Keratinocyte (primary cell): ENCODE results near the gene SUPT6H.
A peak's percentile ranks its signal among the peaks of the same experiment; 100 is the strongest.

Experiments used
- CTCF ChIP-seq, 3 experiments: IDR thresholded peaks in 1 of 3; conservative IDR thresholded peaks in 1 of 3; optimal IDR thresholded peaks in 1 of 3; 2 replicates in 2 of 3; 3 replicates in 1 of 3; pipeline versions ENCODE3 to v1.5.1; 2011; ENCODE audit warnings: low read length in 3 of 3, mild to moderate bottlenecking in 3 of 3, moderate library complexity in 2 of 3, control low read depth in 1 of 3, inconsistent platforms in 1 of 3; ENCODE audit not compliant: insufficient read depth in 2 of 3; ENCODE audit errors: extremely low read depth in 1 of 3
- EZH2 ChIP-seq: IDR thresholded peaks from one replicate; pipeline ENCODE4 v1.6.1; 2012; ENCODE audit warnings: inconsistent platforms, mild to moderate bottlenecking, low read length, moderate library complexity

GRCh38 chr17:28717578-28718332 lies 55.8 kb downstream of the SUPT6H start, which contains the start of gene RAB34:
- TF ChIP-seq CTCF (optimal IDR thresholded peaks at IDR 0.05 in 1 of 3, IDR thresholded peaks at IDR 0.05 in 1 of 3, conservative IDR thresholded peaks at IDR 0.05 in 1 of 3; ENCODE audit: extremely low read depth in 1 of 3, insufficient read depth in 2 of 3, low read length in 3 of 3) (peak in 2 of 3 experiments; percentile 21 to 42), EZH2 (no peak)
